Measurements from ENCODE around the gene SPG21.

The SPG21 gene, protein sequence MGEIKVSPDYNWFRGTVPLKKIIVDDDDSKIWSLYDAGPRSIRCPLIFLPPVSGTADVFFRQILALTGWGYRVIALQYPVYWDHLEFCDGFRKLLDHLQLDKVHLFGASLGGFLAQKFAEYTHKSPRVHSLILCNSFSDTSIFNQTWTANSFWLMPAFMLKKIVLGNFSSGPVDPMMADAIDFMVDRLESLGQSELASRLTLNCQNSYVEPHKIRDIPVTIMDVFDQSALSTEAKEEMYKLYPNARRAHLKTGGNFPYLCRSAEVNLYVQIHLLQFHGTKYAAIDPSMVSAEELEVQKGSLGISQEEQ

DNA sequence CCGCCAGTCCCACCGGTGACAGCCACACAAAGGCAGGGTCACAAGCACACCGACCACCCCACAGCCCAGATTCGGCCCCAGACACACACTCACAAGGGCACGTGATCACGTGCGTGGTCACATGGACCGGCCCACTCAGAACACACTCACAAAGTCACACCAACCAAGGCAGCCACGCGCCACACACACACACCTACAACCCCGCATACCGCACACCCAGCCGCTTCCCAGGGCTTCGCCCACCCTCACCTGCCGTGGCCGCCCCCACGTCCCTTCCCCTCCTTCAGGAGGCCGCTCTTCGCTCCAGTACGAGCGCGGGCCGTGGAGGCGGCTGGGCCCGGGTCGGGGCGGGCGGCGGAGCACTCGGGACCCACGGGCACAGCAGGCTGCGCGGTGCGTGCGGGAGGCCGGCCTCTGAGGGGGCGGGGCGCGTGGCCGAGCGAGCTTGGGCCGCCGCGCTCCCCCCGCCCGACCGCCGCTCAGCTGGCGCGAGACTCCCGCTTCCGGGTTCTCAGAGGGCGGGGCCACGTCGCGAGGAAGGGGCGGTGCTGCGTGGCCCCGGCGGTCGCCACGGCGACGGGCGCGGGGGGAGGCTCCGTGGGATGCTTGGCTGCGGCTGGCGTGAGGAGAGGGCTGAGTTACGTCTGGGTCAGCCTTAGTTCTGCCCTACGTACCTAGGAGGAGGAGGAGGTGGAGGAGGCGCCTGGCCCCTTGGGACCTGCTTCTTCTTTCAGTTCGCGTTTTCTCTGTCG, at the start of gene SPG21:
TSS of gene SPG21 (minus strand) at position 499 of the 752 bp plus-strand sequence. CDS start 6,345 bp downstream, outside the sequence.
- in situ Hi-C loops (cut with HindIII; ENCODE audit: low sequenced_read_pairs) = loop anchor here (5.0 kb wide), 1 partner anchor 47 kb away; no protein-coding TSS in a partner anchor
- peak within 1 kb of the TSS; percentile 77 for H3K4me3 ChIP-seq (ENCODE audit: low read depth, low read length)
- TF ChIP-seq, protein P1, sequence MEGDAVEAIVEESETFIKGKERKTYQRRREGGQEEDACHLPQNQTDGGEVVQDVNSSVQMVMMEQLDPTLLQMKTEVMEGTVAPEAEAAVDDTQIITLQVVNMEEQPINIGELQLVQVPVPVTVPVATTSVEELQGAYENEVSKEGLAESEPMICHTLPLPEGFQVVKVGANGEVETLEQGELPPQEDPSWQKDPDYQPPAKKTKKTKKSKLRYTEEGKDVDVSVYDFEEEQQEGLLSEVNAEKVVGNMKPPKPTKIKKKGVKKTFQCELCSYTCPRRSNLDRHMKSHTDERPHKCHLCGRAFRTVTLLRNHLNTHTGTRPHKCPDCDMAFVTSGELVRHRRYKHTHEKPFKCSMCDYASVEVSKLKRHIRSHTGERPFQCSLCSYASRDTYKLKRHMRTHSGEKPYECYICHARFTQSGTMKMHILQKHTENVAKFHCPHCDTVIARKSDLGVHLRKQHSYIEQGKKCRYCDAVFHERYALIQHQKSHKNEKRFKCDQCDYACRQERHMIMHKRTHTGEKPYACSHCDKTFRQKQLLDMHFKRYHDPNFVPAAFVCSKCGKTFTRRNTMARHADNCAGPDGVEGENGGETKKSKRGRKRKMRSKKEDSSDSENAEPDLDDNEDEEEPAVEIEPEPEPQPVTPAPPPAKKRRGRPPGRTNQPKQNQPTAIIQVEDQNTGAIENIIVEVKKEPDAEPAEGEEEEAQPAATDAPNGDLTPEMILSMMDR (IDR thresholded peaks at IDR 0.05; ENCODE audit: low read depth, low read length, missing control alignments) = no peak
- peak; percentile 72 for DNase-seq (ENCODE audit: low read depth)

DNA sequence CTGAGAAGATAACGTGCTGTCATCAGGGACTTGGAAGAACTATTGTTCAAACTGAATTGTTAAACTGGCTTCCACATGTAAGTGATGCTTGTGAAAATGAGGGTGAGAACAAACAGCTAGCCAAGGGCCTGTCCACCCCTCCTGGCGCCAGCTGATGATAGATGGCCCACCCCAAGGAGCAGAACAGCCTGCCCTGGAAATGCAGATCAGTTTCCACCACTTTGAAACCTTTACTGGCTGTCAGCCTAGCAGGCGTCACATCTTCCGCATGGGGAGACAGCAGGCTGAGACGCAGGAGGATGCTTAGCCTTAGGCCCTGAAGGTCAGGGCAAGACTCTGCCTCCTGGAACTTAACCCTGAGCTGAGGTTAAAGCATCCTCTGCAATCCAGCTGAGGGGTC, 49.1 kb upstream of the SPG21 start:
- in situ Hi-C loops (cut with HindIII; ENCODE audit: low sequenced_read_pairs) = no loop called here
- no peak overlapping the region for H3K4me3 ChIP-seq (ENCODE audit: low read depth, low read length)
- no peak for DNase-seq (ENCODE audit: low read depth)
- TF ChIP-seq, protein P1 (IDR thresholded peaks at IDR 0.05; ENCODE audit: low read depth, low read length, missing control alignments) = no peak

DNA sequence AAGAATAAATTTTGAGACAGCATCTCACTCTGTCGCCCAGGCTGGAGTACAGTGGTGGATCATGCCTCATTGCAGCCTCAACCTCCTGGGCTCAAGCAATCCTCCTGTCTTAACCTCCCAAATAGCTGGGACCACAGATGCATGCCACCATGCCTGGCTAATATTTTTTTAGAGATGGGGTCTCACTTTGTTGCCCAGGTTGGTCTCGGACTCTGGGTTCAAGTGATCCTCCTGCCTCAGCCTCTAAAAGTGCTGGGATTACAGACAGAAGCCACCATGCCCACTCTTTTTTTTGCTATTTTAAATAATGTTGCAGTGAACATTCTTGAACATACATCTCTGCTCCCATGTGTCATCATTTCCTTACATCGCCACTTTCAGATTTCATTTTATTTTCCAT, 48.7 kb upstream of the SPG21 start:
- H3K4me3 ChIP-seq (ENCODE audit: low read depth, low read length) = no peak overlapping the region
- in situ Hi-C loops (cut with HindIII; ENCODE audit: low sequenced_read_pairs) = no loop called here
- TF ChIP-seq, protein P1 (IDR thresholded peaks at IDR 0.05; ENCODE audit: low read depth, low read length, missing control alignments) = no peak
- DNase-seq (ENCODE audit: low read depth) = no peak

DNA sequence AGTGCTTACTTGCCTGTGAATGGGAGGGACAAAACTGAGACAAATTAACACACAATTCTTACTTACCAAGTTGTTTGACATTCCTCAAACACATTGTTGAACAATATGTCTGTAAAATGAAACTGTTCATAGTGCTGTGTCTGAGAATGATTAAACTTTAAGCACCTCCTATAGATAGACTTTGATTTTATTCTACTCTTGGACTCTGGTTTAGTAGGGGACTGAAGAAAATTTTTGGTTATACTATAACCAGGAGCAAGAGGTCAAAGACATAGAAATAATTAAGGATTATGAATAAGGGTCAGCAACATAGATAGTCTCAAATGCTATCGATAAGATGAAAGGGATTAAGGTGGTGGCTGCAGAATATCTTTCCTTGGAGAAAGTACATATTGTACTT, 47.6 kb upstream of the SPG21 start:
- no peak overlapping the region for H3K4me3 ChIP-seq (ENCODE audit: low read depth, low read length)
- in situ Hi-C loops (cut with HindIII; ENCODE audit: low sequenced_read_pairs) = no loop called here
- TF ChIP-seq, protein P1 (IDR thresholded peaks at IDR 0.05; ENCODE audit: low read depth, low read length, missing control alignments) = no peak
- no peak for DNase-seq (ENCODE audit: low read depth)

DNA sequence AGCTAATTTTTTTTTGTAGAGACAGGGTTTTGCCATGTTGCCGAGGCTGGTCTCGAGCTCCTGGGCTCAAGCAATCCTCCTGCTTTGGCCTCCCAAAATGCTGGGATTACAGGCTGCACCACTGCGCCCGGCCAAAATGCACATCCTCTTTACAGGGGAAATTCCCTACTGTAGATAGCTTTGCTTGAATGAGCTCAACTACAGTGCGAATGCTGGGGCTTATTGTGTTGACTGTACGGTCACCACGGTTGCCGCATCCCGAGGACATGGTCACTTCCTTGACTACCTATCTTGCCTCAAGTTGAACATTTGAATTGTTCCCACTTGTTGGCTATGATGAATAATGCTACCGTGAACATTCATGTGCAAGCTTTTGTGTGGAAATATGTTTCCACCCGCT, 45.0 kb upstream of the SPG21 start:
- in situ Hi-C loops (cut with HindIII; ENCODE audit: low sequenced_read_pairs) = no loop called here
- H3K4me3 ChIP-seq (ENCODE audit: low read depth, low read length) = no peak overlapping the region
- TF ChIP-seq, protein P1 (IDR thresholded peaks at IDR 0.05; ENCODE audit: low read depth, low read length, missing control alignments) = no peak
- no peak for DNase-seq (ENCODE audit: low read depth)

DNA sequence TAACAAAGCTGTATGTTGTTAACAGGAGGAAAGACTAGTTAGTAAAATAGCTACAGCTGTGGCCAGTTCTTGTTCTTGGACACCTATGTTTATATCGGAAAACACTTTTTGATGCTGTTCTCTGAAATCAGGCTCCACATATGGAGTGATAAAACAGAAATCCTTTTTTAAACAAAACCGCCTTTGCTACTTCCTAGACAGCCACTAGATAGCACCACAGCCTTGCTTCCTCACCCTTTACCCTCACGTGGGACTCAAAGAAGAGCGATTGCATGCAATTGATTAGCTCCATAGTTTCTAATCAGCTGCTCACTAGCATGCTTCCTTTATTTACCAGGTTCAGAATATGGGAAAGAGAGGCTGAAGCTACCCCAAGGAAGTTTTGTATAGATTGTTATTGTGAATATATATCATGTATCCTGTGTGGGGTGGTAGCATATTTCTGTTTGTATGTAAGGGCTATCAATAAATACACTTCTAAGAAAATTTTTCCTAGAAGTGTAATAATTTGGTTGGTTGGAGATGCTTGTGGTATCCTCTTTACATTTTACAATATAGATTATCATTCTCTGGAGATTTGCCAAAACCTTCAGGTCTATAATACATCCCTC, 44.0 kb upstream of the SPG21 start:
- in situ Hi-C loops (cut with HindIII; ENCODE audit: low sequenced_read_pairs) = no loop called here
- no peak for DNase-seq (ENCODE audit: low read depth)
- H3K4me3 ChIP-seq (ENCODE audit: low read depth, low read length) = no peak overlapping the region
- TF ChIP-seq, protein P1 (IDR thresholded peaks at IDR 0.05; ENCODE audit: low read depth, low read length, missing control alignments) = peak; percentile 73
